ENCODE results near the gene TMEM154.

TMEM154 gene

GRCh38 chr4:152679414-152680281, at the start of gene TMEM154:
TMEM154 (minus strand) TSS chr4:152679997; CDS start chr4:152679933, 64 bp downstream.
- peak; percentile 84 for DNase-seq

- no peak for DNase-seq
These were observed 49.7 kb upstream of the TMEM154 start for GRCh38 chr4:152729466-152729865.

- DNase-seq = no peak
These were observed 48.5 kb upstream of the TMEM154 start for GRCh38 chr4:152728343-152728742.

GRCh38 chr4:152727784-152728183, 48.0 kb upstream of the TMEM154 start:
- no peak for DNase-seq

GRCh38 chr4:152724494-152724893, 44.7 kb upstream of the TMEM154 start:
- DNase-seq = no peak

GRCh38 chr4:152723236-152723635, 43.4 kb upstream of the TMEM154 start:
- no peak for DNase-seq

GRCh38 chr4:152719801-152720556, 40.2 kb upstream of the TMEM154 start:
- DNase-seq = peak; percentile 44

GRCh38 chr4:152719291-152719690, 39.5 kb upstream of the TMEM154 start:
- no peak for DNase-seq

- no peak for DNase-seq
These were observed 35.3 kb upstream of the TMEM154 start for GRCh38 chr4:152715076-152715475.

- no peak for DNase-seq
These were observed 34.3 kb upstream of the TMEM154 start for GRCh38 chr4:152713951-152714705.

GRCh38 chr4:152709675-152710438, 30.1 kb upstream of the TMEM154 start:
- peak; percentile 54 for DNase-seq

GRCh38 chr4:152708796-152709195, 29.0 kb upstream of the TMEM154 start:
- no peak for DNase-seq

GRCh38 chr4:152708361-152708760, 28.6 kb upstream of the TMEM154 start:
- DNase-seq = no peak

GRCh38 chr4:152707632-152708031, 27.8 kb upstream of the TMEM154 start:
- no peak for DNase-seq

GRCh38 chr4:152705903-152706302, 26.1 kb upstream of the TMEM154 start:
- no peak for DNase-seq

GRCh38 chr4:152704788-152705187, 25.0 kb upstream of the TMEM154 start:
- no peak for DNase-seq

- DNase-seq = peak; percentile 19
These were observed 20.4 kb upstream of the TMEM154 start for GRCh38 chr4:152700151-152700550.

GRCh38 chr4:152699313-152699712, 19.5 kb upstream of the TMEM154 start:
- DNase-seq = peak; percentile 89

GRCh38 chr4:152698089-152698499, 18.3 kb upstream of the TMEM154 start:
- no peak for DNase-seq

- no peak for DNase-seq
These were observed 17.7 kb upstream of the TMEM154 start for GRCh38 chr4:152697284-152698088.

GRCh38 chr4:152696764-152697261, 17.0 kb upstream of the TMEM154 start:
- no peak for DNase-seq
